ENCODE results near the gene SLC1A3. TPM values are rescaled to one million over a fixed set of nuclear protein-coding genes. Genes with fewer than 3 reads are reported as not detected.

SLC1A3 gene
- total RNA-seq, 1 donor from 2014 or later: not detected

- intact Hi-C loops (cut with micrococcal nuclease): no loop called here
Measured at GRCh38 chr5:36654564-36654963, 48.2 kb downstream of the SLC1A3 start.

- intact Hi-C loops (cut with micrococcal nuclease): no loop called here
Measured at GRCh38 chr5:36655161-36655560, 48.8 kb downstream of the SLC1A3 start.

DNA sequence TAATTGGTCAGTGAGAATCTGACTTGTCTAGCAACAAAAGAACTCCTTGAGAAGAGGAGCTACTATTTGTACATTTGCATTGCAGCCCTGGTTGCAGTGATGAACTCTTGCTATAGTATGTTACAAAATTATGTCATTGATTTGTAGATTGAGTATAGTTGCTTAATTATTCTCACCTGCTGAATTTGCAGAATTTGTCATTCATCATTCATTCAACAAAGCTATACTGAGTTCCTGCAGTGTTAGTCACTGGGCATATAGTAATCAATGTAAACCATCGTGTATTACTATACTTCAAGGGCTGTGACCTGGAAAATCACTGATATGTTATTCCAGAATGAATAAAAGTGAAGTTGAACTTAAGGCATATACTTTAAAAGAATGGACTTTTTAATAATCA is 50.1 kb downstream of the SLC1A3 start:
- intact Hi-C loops (cut with micrococcal nuclease): no loop called here

- intact Hi-C loops (cut with micrococcal nuclease): no loop called here
Measured at GRCh38 chr5:36657563-36657995, 51.2 kb downstream of the SLC1A3 start.

GRCh38 chr5:36658038-36658756 is 51.8 kb downstream of the SLC1A3 start:
- intact Hi-C loops (cut with micrococcal nuclease): no loop called here

GRCh38 chr5:36659411-36659810 is 53.0 kb downstream of the SLC1A3 start:
- intact Hi-C loops (cut with micrococcal nuclease): no loop called here

GRCh38 chr5:36660397-36661049 is 54.1 kb downstream of the SLC1A3 start:
- intact Hi-C loops (cut with micrococcal nuclease): no loop called here

DNA sequence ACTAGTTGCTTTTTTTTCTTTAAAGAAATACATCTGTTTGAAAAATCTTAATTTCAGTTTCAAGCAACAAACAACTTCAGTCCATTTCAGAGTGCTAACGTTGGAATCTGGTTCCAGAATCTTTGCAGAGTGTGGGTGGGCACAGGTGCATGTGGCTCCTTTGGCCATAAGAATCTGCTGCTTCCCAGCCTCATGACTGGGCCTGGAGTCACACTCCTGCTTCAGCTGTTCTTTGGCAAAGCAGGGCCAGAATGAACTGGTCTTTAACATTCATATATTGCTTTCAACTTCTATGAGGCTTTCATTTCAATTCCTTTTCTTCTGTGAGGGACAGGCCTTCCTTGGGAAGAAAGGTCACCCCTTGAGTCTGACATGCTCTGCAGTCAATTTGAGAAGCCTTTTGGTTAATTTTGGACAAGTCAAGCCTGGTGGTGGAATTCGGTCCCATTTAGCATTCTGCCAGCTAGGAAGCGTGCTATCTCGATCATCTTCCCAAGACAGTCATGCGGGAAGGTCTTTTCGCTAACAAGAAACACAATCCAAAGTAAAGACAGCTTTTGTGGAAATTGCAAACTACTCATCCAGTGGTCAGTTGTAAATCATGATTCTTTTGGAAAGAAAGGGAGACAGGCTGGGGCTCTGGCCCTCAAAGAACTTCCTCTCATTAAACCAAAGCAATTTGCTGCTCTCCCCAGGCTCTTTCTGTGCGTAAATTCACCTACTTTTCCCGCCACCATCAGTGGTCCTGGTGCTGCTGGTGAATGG is 55.2 kb downstream of the SLC1A3 start:
- intact Hi-C loops (cut with micrococcal nuclease): no loop called here

DNA sequence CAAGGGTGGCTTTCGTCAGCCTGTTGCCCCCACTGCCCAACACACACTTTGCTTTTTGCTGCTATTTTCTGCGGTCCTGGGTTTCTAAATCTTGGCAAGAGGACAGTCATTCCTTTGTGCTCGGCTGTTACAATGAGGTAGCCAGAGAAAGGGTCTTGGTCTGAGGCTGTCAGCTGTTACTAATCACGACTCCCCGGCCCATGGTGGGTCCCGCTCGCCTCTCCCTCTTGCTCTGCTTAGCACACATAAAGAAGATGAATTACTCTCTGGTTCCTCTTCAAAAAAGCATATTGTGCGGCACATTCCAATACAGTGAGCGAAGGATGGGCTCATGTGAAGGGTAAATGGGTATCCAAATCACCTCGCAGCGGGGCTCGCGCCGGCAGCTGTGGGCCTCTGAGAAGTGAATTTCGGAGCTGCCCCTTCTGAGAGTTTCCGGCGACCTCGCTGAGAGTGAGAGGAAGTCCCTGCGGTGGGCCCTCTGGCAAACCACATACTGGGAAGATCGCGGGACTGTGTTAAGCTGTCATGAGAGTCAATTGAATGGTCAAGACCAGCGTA is 56.0 kb downstream of the SLC1A3 start:
- intact Hi-C loops (cut with micrococcal nuclease): no loop called here

- intact Hi-C loops (cut with micrococcal nuclease): no loop called here
Measured at GRCh38 chr5:36664766-36665165, 58.4 kb downstream of the SLC1A3 start.

DNA sequence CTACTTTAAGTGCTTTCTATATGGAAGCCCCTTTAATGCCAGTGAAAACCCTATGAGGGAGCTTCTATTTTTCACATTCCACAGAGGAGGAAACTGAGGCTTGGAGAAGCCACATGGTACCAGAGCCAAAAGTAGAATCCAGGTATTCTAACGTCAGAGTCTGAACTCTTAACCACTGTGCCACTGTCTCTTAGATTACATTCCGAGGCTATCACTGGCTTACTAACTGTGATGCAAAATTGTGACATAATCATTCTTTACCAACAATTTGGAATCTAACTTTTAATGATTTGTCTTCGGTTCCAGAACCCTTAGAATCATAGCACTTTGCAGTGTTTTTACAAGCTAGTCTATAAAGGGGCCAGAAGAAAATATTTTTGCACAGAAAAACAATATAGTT is 59.2 kb downstream of the SLC1A3 start:
- intact Hi-C loops (cut with micrococcal nuclease): no loop called here

DNA sequence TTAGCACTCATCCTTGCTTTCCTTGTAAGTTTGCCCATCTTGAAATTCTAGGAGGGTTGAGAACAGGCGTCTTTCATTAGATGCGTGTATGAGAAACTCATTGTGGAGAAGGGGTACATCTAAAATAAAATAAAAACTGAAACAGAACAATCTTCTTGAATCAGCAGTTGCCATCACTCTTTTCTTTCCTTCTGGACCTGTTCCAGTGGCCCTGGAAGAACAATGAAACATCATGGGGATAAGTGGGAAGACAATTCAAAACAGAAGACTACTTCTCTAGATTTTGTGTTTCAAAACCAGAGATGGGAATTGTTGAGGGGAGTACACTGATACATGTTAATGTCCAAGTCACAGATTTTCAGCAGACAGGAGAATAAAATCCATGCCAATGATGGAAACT is 59.9 kb downstream of the SLC1A3 start:
- intact Hi-C loops (cut with micrococcal nuclease): no loop called here

DNA sequence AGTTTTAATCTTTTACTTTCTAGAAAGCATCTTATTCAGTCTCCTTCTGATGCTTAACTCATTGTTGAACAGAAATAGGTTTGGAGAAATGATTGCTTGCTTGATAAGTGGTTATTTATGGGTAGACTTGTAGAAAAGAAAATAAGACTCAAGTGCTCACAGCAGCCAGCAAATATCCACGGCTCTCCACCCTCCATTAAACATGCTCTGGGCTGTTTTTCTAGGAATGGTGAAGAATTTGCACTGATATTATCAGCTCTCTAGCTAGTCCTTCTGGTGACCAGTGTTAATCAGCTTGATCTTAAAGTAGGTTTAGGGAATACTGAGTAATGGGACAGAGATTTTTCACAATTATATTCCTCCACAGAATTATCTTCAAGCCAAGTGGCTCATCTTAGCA is 60.6 kb downstream of the SLC1A3 start:
- intact Hi-C loops (cut with micrococcal nuclease): no loop called here

DNA sequence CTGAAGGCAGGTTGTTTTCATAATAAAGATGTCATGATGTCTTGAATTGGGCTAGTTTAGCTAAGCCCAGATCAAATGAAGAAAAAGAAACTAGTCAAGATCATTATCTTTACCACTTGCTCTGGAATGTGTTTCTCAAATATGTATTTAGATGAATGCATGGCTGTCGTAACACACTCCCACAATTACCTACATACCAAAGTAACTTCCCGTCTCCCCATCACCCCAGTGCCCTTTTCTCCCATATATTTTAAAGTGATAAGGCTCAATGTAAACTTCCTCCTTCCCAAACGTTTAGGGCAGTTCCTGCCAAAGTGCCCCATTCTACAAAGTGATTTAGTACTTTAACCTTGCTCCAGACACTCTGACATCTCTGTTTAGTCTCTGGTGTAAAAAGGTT is 61.4 kb downstream of the SLC1A3 start:
- intact Hi-C loops (cut with micrococcal nuclease): no loop called here

- intact Hi-C loops (cut with micrococcal nuclease): no loop called here
Measured at GRCh38 chr5:36669015-36669651, 62.7 kb downstream of the SLC1A3 start.

DNA sequence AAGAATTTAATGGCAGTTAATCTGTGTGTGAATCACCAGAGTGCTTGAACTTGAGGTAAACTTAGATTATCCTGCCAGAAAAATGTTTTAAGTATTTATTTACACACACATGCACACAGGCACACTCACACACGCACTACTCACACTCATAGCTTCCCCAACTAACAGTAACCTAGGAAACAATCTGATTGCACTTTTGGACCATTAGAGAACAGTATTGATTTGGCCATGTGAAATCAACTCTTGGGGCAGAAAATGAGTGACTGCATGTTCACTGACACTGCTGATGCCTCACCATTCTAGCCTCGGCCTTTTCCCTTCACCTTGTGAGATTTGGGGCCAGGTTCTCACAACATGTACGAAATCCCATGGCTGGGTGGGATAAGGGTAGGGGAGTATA is 64.1 kb downstream of the SLC1A3 start:
- intact Hi-C loops (cut with micrococcal nuclease): no loop called here

DNA sequence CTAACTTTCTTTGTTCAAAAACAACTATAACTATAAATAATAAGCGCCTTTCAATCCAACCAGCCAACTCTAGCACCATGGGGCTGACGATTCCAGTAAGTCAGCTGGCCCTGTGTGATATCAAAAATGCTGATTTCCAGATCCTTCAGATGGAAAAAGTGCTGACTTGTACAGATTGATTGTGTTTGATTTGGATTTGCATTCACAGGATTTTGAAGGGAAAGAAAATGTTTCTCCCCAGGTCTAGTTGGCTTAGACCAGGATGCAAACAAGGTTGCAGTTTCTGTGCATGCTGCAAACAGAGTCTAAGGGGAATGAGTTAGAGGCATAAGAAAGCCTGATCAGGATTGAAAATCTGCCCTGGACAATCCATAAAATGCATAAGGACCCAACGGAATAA is 68.9 kb downstream of the SLC1A3 start:
- intact Hi-C loops (cut with micrococcal nuclease): no loop called here

GRCh38 chr5:36679221-36679989 is 73.0 kb downstream of the SLC1A3 start:
- intact Hi-C loops (cut with micrococcal nuclease): no loop called here

- intact Hi-C loops (cut with micrococcal nuclease): no loop called here
Measured at GRCh38 chr5:36680066-36680465, 73.7 kb downstream of the SLC1A3 start.

- intact Hi-C loops (cut with micrococcal nuclease): no loop called here
Measured at GRCh38 chr5:36681711-36682110, 75.3 kb downstream of the SLC1A3 start.

DNA sequence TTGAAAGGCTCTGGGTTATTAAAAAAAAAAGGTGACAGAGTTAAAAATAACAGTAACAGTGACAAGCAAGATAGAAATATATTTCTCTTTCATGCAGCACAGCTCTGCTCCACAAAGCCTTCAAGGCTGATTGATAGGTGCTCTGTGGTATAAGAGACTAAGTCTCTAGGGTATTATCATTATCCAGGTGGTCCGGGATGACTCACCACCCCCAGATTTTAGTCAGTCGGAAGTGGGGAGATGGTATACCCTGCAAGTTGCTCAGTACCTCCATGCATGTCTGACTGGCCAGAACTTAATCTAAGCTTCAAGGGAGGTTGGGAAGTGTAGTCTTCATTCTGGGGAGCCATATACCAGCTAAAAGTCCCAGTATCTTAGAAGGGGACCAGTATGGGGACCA is 76.1 kb downstream of the SLC1A3 start:
- intact Hi-C loops (cut with micrococcal nuclease): no loop called here

All from T-helper 2 cell treated with Interferon-gamma antibody and Interleukin-4, amounts not matched to agents 100 ng/mL and 5 ng/mL, for 36 hours (primary cell).